MM.1S (cell line): ENCODE data around the gene BCR.

Experiments used
- DNase-seq: peaks from one replicate; pipeline ENCODE4 v3.0.0-alpha.2; 2015
- H2AFZ ChIP-seq: fragments of 300-600 bp; sonication (generic); 2 replicates; pipeline ENCODE4 v1.6.0; 2016; ENCODE audit warnings: antibody characterized with exemption, low read length
- H3F3A ChIP-seq: fragments of 300-600 bp; sonication (generic); 2 replicates; pipeline ENCODE4 v1.6.1; 2016; ENCODE audit warnings: mild to moderate bottlenecking, antibody characterized with exemption, low read length, moderate library complexity, mixed read lengths; ENCODE audit not compliant: insufficient read depth
- H3K27ac ChIP-seq: fragments of 300-600 bp; sonication (generic); 2 replicates; pipeline ENCODE4 v1.5.1; 2016; ENCODE audit warnings: mild to moderate bottlenecking, low read length
- H3K27me3 ChIP-seq: fragments of 300-600 bp; sonication (generic); replicated peaks from 2 replicates; pipeline ENCODE4 v1.6.0; 2016; ENCODE audit warnings: low read length; ENCODE audit not compliant: insufficient read depth
- H3K36me3 ChIP-seq: fragments of 300-600 bp; sonication (generic); replicated peaks from 2 replicates; pipeline ENCODE4 v1.6.1; 2016; ENCODE audit warnings: mild to moderate bottlenecking, low read length, mixed read lengths; ENCODE audit not compliant: insufficient read depth
- H3K4me1 ChIP-seq: fragments of 300-600 bp; sonication (generic); 2 replicates; pipeline ENCODE4 v1.6.1; 2016; ENCODE audit warnings: low read length, mixed read lengths
- H3K4me2 ChIP-seq: fragments of 300-600 bp; sonication (generic); 2 replicates; pipeline ENCODE4 v1.6.0; 2016; ENCODE audit warnings: low read depth, low read length
- H3K4me3 ChIP-seq: fragments of 300-600 bp; sonication (generic); 2 replicates; pipeline ENCODE4 v1.5.1; 2016; ENCODE audit warnings: low read length, mixed read lengths
- H3K79me2 ChIP-seq: fragments of 300-600 bp; sonication (generic); 2 replicates; pipeline ENCODE4 v1.6.1; 2016; ENCODE audit warnings: mixed run types, low read length, mixed read lengths
- H3K9ac ChIP-seq: fragments of 300-600 bp; sonication (generic); 2 replicates; pipeline ENCODE4 v1.6.1; 2016; ENCODE audit warnings: low read length, mixed read lengths
- H3K9me2 ChIP-seq: fragments of 300-600 bp; sonication (generic); replicated peaks from 2 replicates; pipeline ENCODE4 v1.6.1; 2016; ENCODE audit warnings: mild to moderate bottlenecking, low read length, mixed read lengths; ENCODE audit not compliant: insufficient read depth
- H3K9me3 ChIP-seq: fragments of 300-600 bp; sonication (generic); replicated peaks from 2 replicates; pipeline ENCODE4 v1.6.1; 2016; ENCODE audit warnings: mild to moderate bottlenecking, low read length, mixed read lengths; ENCODE audit not compliant: insufficient read depth
- H4K20me1 ChIP-seq: fragments of 300-600 bp; sonication (generic); 2 replicates; pipeline ENCODE4 v1.6.1; 2016; ENCODE audit warnings: mild to moderate bottlenecking, low read length, moderate library complexity, mixed read lengths; ENCODE audit not compliant: insufficient read depth
- CTCF ChIP-seq: fragments of 300-600 bp; sonication (generic); IDR thresholded peaks from 2 replicates; pipeline ENCODE4 v1.5.1; 2016; ENCODE audit warnings: antibody characterized with exemption, low read length, mixed read lengths
- EZH2 ChIP-seq: fragments of 300-600 bp; sonication (generic); optimal IDR thresholded peaks from 2 replicates; pipeline ENCODE3; 2017; ENCODE audit warnings: low read depth, mild to moderate bottlenecking, antibody characterized with exemption, low read length, mixed read lengths
- EZH2phosphoT487 ChIP-seq: fragments of 300-600 bp; sonication (generic); IDR thresholded peaks from 2 replicates; pipeline ENCODE4 v1.6.1; 2018; ENCODE audit warnings: antibody characterized with exemption, low read length

The BCR gene

DNA sequence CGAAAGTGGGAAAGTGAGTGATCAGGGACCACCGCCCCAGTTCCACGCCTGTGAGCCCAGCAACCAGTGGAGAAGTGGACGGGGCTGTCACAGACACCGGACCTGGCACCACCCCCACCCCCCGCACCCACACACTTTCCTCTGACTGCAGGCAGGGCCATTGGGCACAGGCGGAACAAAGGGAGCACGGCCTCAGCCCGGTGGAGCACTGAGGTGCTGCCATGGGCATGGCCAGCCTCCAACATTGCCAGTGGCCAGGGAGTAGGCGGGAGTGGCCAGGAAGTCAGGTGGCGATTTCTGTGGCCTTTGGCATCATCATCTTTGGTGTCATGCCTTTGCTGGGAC is 78.5 kb downstream of the BCR start:
- DNase-seq = no peak
- Histone ChIP-seq H3K4me2 (no peak overlapping the region), H3F3A (no peaks in the 10 kb centered on the region), H3K27ac (no peak overlapping the region), H3K79me2 (peaks cover 91% of the 10 kb centered on the region), H4K20me1 (peaks cover 16% of the 10 kb centered on the region), H3K36me3 (peaks cover 5% of the 10 kb centered on the region; the same call in 1 of the 2 replicates), H3K9me3 (no peaks in the 10 kb centered on the region), H2AFZ (no peak overlapping the region), H3K4me1 (no peaks in the 10 kb centered on the region), H3K9me2 (no peaks in the 10 kb centered on the region), H3K27me3 (no peaks in the 10 kb centered on the region), H3K4me3 (no peak overlapping the region), H3K9ac (no peak overlapping the region)
- no peak for TF ChIP-seq EZH2

DNA sequence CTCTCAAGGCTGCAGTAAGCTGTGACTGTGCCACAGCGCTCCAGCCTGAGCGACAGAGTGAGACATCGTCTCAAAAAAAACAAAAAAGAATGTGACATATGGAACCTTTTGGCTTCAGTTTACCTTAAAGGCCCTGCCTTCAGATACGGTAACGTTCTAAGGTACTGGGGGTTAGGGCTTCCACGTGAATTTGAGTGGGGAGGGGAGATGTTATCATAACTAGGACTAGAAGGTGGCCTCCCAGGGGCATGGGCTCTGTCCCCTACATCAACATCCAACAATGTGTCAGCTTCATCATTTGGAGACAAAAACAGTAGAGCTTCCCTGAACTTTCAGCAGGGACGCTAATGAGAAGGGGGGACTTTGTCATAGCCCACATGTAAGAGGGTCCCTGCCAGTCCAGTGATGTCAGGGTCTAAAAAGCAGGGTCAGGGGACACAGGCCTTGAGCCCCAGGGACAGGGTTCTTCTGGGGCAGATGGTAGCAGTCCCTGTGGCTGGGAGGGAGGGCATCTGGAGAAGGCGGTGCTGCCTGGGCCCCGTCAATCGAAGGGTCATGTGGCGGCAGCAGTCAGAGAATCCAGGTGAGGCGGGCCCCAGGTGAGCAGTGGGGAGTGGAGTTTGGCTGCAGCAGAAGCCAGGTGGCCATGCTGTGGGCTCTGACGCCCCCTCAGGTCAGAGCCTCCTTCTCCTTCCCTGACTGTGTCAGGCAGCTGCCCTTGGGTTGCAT is 79.8 kb downstream of the BCR start:
- no peak overlapping the region for H3K27ac ChIP-seq
- peaks cover 4% of the 10 kb centered on the region; the same call in 1 of the 2 replicates for H3K36me3 ChIP-seq
- H3K9me3 ChIP-seq = no peaks in the 10 kb centered on the region
- no peaks in the 10 kb centered on the region for H3F3A ChIP-seq
- H3K4me2 ChIP-seq = no peak overlapping the region
- no peaks in the 10 kb centered on the region for H3K4me1 ChIP-seq
- DNase-seq = no peak
- TF ChIP-seq EZH2 (no peak), EZH2phosphoT487 (no peak), CTCF (no peak)
- peaks cover 16% of the 10 kb centered on the region; the same call in 1 of the 2 replicates for H4K20me1 ChIP-seq
- peaks cover 91% of the 10 kb centered on the region for H3K79me2 ChIP-seq
- H3K4me3 ChIP-seq = no peak overlapping the region
- H3K9ac ChIP-seq = no peak overlapping the region
- H3K9me2 ChIP-seq = no peaks in the 10 kb centered on the region
- H2AFZ ChIP-seq = no peak overlapping the region
- H3K27me3 ChIP-seq = no peaks in the 10 kb centered on the region

- DNase-seq = no peak
- Histone ChIP-seq H3K9me3 (no peaks in the 10 kb centered on the region), H3K9ac (no peak overlapping the region), H3F3A (no peaks in the 10 kb centered on the region), H3K79me2 (peaks cover 89% of the 10 kb centered on the region), H3K27me3 (no peaks in the 10 kb centered on the region), H3K27ac (no peak overlapping the region), H3K4me1 (no peaks in the 10 kb centered on the region), H3K36me3 (no peaks in the 10 kb centered on the region), H3K4me2 (no peak overlapping the region), H3K9me2 (no peaks in the 10 kb centered on the region), H2AFZ (no peak overlapping the region), H3K4me3 (no peak overlapping the region), H4K20me1 (peaks cover 13% of the 10 kb centered on the region; the same call in 1 of the 2 replicates)
- TF ChIP-seq CTCF = no peak
- TF ChIP-seq EZH2phosphoT487 = no peak
- TF ChIP-seq EZH2 = no peak
Measured at GRCh38 chr22:23260645-23261581, 80.6 kb downstream of the BCR start.
